GM18867 (cell line): Measurements from ENCODE around the gene CLCN3.
"Not testable (repeated sequence)": the region's sequence is repeated elsewhere in the genome, so short reads cannot be mapped to it uniquely, and the experiment has no call there.

Experiments
- ATAC-seq: cut with Tn5 transposase; IDR thresholded peaks from one replicate; pipeline ENCODE4 v1.9.1; 2021; ENCODE audit warnings: mild to moderate bottlenecking, moderate library complexity; ENCODE audit not compliant: unreplicated experiment

CLCN3 gene

GRCh38 chr4:169770416-169770815 lies 150.0 kb downstream of the CLCN3 start:
- ATAC-seq: no peak

- not testable (repeated sequence) for ATAC-seq
These were observed 151.2 kb downstream of the CLCN3 start for GRCh38 chr4:169771556-169772080.
